Kidney tubule cell (primary cell): ENCODE results near the gene KCTD2.

Source experiments
- DNase-seq: peaks from one replicate; pipeline ENCODE4 v3.0.0-alpha.2; 2018; ENCODE audit warnings: low spot score

KCTD2 gene

GRCh38 chr17:75099881-75100595 lies 53.0 kb downstream of the KCTD2 start:
- no peak for DNase-seq

DNA sequence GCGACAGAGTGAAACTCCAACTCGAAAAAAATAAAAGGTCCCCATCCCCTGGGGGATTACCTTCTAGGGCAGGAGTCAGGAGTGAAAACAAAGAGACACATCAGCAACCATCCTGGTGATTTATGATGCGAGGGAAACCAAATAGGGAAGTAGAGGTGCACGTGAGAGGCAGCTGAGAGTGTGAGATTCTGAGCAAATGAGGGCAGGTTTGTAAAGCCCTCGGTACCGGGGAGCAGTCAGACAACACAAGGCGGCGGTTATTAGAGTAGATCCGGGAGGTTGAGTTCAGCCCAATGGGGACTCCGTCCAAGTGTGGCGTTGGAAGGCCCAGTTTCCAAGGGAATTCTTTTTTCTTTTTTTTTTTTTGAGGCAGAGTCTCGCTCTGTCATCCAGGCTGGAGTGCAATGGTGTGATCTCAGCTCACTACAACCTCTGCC lies 55.4 kb downstream of the KCTD2 start:
- no peak for DNase-seq

DNA sequence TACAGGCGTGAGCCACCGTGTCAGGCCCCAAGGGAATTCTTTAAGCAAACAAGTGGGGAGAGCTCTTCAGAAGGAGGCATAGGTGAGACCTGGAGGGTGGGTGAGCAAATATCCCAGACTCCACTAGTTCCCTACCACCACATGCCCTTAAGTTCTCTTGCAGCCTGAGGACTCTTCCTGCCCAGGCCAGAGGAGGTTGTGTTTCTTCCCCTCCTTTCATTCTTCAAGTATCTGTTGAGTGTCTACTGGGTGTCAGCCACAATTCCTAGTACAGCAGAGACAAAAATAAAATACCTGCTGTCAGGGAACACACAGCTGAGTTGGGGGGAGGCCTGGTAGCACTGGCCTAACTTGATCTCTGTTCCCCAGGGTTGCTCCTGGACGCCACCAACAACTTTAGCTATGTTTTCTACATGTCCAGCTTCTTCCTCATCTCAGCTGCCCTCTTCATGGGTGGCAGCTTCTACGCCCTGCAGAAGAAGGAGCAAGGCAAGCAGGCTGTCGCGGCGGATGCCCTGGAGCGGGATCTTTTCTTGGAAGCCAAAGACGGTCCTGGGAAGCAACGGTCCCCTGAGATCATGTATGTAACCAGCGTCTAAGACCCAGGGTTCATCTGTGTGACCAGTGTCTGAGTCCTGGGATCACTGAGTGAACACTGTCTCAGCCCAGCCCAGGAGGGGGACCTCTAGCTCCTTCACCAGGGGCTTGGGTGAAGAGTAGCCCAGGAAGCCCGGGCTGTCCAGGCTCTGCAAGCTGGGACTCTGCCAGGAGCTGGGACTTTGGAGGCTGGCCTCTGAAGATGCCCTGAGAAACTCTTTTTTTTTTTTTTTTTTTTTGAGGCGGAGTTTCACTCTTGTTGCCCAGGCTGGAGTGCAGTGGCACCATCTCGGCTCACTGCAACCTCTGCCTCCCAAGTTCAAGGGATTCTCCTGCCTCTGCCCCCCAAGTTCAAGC lies 56.9 kb downstream of the KCTD2 start:
- no peak for DNase-seq

- peak; percentile 63 for DNase-seq
These were observed 58.4 kb downstream of the KCTD2 start for GRCh38 chr17:75105126-75106080.

GRCh38 chr17:75108193-75108592 lies 61.2 kb downstream of the KCTD2 start:
- DNase-seq, result no peak

DNA sequence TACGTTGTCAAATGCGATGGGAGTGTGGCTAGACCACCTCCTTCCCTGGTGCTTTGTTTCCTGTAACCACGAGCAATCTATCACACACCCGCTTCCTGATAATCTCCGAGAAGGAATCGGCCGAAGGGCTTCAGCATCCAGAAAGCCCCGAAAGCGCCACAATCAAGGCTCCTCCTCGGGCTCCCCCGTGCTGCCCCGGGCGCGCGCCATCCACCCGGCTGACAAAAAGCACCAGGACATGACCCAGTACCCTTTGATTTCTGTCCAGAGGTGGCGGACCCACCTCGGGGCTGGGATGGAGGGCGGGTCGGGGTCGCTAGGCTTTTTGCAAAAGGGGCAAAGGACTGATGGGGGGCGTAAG lies 62.0 kb downstream of the KCTD2 start:
- no peak for DNase-seq

DNA sequence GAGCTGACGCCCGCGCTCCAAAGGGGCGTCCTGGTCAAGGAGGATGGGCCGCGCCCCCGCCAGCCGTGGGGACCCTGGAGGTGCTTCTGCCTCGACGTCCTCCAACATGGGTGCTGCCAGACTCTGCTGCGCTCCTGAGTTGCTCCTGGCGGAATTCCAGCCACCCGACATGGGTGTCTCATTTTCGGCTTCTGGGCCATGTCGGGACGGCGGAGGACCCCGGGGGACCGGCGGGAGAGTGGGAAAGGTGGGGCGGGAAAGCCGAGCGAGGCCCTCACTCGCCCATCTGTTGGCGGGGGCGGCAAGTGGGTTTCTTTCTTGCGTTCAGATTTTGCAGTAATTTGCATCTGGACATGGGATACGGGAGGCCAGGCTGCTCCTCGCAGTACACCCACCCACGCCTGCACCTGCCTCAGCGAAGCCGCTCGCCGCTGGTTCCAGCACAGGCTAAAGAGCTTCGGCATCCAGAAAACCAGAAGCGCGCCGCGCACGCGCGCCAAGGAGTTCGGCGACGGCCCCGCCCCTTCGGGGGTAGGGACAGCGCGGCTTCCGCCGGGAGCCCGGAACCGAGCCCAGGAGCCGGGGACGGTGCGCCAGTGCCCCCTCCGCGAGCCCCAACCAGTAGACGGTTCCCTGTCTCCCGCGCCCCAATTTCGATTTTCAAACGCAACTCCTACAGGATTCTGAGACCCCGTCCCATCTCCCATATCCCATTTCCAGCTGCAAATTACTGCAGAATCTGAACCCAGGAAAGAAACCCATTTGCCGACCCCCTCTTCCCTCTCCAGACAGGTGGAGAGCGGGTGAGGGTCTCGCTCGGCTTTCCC lies 62.6 kb downstream of the KCTD2 start, which contains the start of gene ARMC7:
Gene ARMC7 (plus strand): TSS at position 563 of the 827 bp plus-strand sequence. CDS start 320 bp downstream, outside the sequence.
- DNase-seq, result peak; percentile 89

DNA sequence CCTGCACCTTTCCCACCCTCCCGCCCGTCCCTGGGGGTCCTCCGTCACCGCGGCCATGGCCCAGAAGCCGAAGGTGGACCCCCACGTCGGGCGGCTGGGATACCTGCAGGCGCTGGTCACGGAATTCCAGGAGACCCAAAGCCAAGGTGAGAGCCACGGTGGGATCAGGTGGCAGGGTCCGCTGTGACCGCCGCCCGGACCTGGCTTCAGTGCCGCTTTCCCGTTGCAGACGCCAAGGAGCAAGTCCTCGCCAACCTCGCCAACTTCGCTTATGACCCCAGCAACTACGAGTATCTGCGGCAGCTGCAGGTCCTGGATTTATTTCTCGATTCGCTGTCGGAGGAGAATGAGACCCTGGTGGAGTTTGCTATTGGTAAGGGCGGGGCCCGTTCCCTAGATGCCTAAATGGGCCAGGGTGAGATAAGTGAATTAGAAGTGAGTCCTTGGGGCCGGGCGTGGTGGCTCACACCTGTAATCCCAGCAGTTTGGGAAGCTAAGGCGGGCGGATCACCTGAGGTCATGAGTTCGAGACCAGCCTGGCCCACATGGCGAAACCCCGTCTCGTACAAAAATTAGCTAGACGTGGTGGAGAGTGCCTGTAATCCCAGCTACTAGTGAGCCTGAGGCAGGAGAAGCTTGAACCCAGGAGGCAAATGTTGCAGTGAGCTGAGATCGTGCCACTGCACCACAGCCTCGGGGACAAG lies 63.4 kb downstream of the KCTD2 start:
- DNase-seq, result peak; percentile 28

DNA sequence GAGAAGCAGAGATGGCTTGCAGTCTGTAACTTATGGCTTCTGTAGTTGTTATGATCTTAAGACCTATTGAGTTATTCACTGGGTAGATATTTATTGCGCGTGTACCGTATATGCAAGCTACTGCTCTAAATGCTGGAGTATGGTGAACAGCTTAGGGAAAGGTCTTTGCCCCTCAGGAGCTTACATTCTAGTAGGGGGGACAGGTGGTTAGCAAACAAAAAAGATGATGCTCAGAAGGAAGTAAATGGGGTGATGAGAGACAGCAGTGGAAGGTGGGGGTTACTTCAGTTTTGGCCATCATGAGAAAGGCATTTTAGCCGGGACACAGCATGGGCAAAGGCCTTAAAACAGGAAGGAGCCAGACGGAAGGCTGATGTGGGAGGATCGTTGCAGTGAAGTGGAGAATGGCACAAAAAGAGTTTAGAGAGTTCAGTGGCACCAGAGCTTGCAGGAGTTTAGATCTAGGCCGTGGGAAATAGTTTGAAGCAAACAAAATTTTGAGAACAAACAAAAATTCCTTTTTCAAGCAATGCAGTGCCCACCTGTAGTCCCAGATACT lies 64.8 kb downstream of the KCTD2 start:
- no peak for DNase-seq

GRCh38 chr17:75113798-75114551 lies 67.0 kb downstream of the KCTD2 start:
- DNase-seq, result peak; percentile 91

DNA sequence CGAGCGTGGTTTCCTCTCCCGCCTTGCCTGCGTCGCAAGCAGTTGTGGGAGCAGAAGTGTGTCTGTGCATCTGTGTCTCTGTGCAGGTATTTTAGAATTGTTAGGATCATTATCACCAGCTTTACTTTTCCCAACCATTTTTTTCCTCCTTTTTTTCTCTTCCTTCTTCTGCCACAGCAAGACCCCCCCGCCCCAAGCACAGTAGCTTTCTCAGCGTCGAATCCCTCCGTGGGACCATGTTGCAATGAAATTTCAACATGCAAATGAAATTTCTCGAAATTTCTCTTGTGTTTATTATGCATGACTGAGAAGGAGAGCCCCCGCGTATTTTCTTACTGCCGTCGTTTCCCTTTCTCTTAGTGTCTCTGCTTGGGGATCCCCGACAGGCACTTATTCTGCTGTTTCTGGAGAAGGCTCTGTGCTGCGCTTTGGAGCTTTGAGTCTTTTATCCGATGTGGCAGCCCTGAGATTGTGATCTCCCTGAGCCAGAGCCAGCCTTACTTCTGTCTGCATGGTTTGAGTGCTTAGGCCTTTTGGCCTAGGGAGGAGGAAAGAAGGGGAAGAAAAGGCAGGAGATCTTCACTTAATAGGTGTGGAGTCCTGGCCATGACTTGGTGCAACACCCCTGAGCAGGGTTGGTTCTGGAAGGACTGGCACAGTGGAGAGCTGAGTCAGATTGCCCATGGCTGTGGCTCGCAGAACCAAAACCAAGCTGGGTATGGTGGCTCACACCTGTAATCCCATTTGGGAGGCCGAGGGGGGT lies 67.7 kb downstream of the KCTD2 start:
- no peak for DNase-seq
